Adrenal gland (tissue), 12 donors: ENCODE measurements around the gene FAM24A. TPM values are rescaled to one million over a fixed set of nuclear protein-coding genes. Genes with fewer than 3 reads are reported as not detected.

Source experiments
- DNase-seq, 7 donors: peaks; one replicate each; pipeline ENCODE4 v3.0.0-alpha.2; 2019 to 2020
- H3K27ac ChIP-seq, 5 donors: fragments of 200-600 bp; sonication (generic) in 4 of 5; 1 replicate in 3 of 5; 2 replicates in 2 of 5; pipeline versions ENCODE4 v1.5.1 to v1.8.0; 2016 to 2020; ENCODE audit warnings: mild to moderate bottlenecking in 1 of 5
- H3K27me3 ChIP-seq: fragments of 200-600 bp; 2 replicates; pipeline ENCODE4 v1.8.0; 2021
- H3K36me3 ChIP-seq, 2 donors: fragments of 200-600 bp; replicated peaks in 1 of 2; 1 replicate in 1 of 2; 2 replicates in 1 of 2; pipeline versions ENCODE4 v1.5.1 to v1.8.0; 2018 to 2022
- H3K4me1 ChIP-seq, 2 donors: fragments of 200-600 bp; replicated peaks in 1 of 2; 1 replicate in 1 of 2; 2 replicates in 1 of 2; pipeline versions ENCODE4 v1.5.1 to v1.8.0; 2018 to 2021
- H3K4me3 ChIP-seq, 4 donors: fragments of 200-600 bp; sonication (generic) in 3 of 4; one replicate each; pipeline ENCODE4 v1.5.1; 2016 to 2018
- H3K9me3 ChIP-seq, 3 donors: fragments of 200-600 bp; sonication (generic) in 1 of 3; replicated peaks in 1 of 3; 1 replicate in 2 of 3; 2 replicates in 1 of 3; pipeline versions ENCODE4 v1.5.1 to v1.8.0; 2016 to 2021
- POLR2A ChIP-seq, 2 donors: fragments of 450-650 bp; IDR thresholded peaks; one replicate each; pipeline ENCODE4 v1.6.1; 2017; ENCODE audit warnings: antibody characterized with exemption in 2 of 2, mild to moderate bottlenecking in 2 of 2, moderate library complexity in 1 of 2
- WGBS, 4 donors: extraction: QIAGEN DNeasy Blood & Tissue Kit in 2 of 4; methylation state at CpG; one replicate each; pipeline versions ENCODE4 v1.1.5 to v1.1.7; 2013 to 2017; 5-methylcytosine and 5-hydroxymethylcytosine counted together
- intact Hi-C, 2 donors: fragments of 100-400 bp; cut with DNase I; formaldehyde crosslinking; loops; one replicate each; pipeline versions ENCODE4 v1.14.1 to v1.15.0; 2022 to 2023
- polyA plus RNA-seq, 3 donors: library from polyadenylated mRNA; stranded (reverse); fragments of 200-250 nt in 2 of 3; fragments of 350-450 nt in 1 of 3; fragmentation: Illumina TruSeq in 1 of 3; extraction: RNeasy Lipid Tissue Mini Kit (QIAGEN cat#74804) in 1 of 3; gene quantifications; one replicate each; pipeline ENCODE4 v1.2.3, GENCODE V29; 2013 to 2014
- total RNA-seq, 9 donors: library from RNA; depleted of rRNA in 4 of 9; stranded (reverse); fragments of >200 nt in 4 of 9; fragments of 120-200 nt in 1 of 9; fragmentation: NEBNext Ultra II Directional in 1 of 9; extraction: Animal tissue kit (Norgen Biotek cat#: 25700) in 1 of 9; gene quantifications; one replicate each; pipeline versions ENCODE4 v1.1.0 to v1.2.4, GENCODE V29; 2013 to 2023
- TF ChIP-seq, protein P1 (sequence below), 6 experiments: fragments of 450-650 bp in 4 of 6; fragments of 200-600 bp in 2 of 6; sonication (generic) in 1 of 6; IDR thresholded peaks; 1 replicate in 5 of 6; 2 replicates in 1 of 6; pipeline versions ENCODE4 v1.5.1 to v1.8.0; 2016 to 2021; ENCODE audit warnings: antibody characterized with exemption in 6 of 6, mild to moderate bottlenecking in 2 of 6, moderate library complexity in 1 of 6
- donor health status: healthy with polysubstance abuse.
- donor health status: Bipolar disorder and iron deficiency.
- donor health status: DM: yes; HTN: yes; CAD: no.
- donor health status: DM: no; HTN: no; CAD: no.
- donor health status: DM: no; HTN: no; CAD: no.
- donor health status: DM: yes; HTN: yes; CAD: no.

FAM24A gene
- total and polyA plus RNA-seq, 12 donors: not detected

DNA sequence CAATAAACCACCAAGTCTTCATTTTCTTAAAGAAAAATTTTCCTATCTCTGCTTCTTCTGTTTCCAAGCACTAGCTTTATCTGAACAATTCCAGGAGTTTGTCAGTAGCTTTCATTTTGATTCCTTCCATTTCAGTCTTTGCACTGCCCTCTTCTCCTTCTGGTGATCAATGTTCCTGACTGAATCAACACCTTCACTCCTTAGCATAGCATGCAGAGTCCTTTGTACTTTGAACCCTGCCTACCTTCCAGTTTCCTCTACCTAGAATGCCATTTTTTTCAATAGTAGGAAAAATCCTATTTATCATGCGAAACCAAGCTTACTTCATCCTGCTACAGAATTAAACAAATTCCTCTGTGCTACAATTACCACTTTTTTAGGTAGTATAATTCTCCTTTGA lies 45.5 kb downstream of the FAM24A start:
- no peaks in the 10 kb centered on the region for H3K36me3 ChIP-seq
- H3K9me3 ChIP-seq: no peaks in the 10 kb centered on the region
- TF ChIP-seq POLR2A (IDR thresholded peaks at IDR 0.05): no peak
- TF ChIP-seq, protein P1, sequence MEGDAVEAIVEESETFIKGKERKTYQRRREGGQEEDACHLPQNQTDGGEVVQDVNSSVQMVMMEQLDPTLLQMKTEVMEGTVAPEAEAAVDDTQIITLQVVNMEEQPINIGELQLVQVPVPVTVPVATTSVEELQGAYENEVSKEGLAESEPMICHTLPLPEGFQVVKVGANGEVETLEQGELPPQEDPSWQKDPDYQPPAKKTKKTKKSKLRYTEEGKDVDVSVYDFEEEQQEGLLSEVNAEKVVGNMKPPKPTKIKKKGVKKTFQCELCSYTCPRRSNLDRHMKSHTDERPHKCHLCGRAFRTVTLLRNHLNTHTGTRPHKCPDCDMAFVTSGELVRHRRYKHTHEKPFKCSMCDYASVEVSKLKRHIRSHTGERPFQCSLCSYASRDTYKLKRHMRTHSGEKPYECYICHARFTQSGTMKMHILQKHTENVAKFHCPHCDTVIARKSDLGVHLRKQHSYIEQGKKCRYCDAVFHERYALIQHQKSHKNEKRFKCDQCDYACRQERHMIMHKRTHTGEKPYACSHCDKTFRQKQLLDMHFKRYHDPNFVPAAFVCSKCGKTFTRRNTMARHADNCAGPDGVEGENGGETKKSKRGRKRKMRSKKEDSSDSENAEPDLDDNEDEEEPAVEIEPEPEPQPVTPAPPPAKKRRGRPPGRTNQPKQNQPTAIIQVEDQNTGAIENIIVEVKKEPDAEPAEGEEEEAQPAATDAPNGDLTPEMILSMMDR (IDR thresholded peaks at IDR 0.05): no peak
- H3K27ac ChIP-seq: no peak overlapping the region
- DNase-seq: no peak
- intact Hi-C loops: no loop called here
- no peaks in the 10 kb centered on the region for H3K27me3 ChIP-seq
- WGBS, 4 donors: 96 to 100% (median 100%) methylated on average over 1 of the region's 1 CpG
- H3K4me1 ChIP-seq: peaks cover 0 to 18% of the 10 kb centered on the region in 2 donors
- H3K4me3 ChIP-seq: no peak overlapping the region

DNA sequence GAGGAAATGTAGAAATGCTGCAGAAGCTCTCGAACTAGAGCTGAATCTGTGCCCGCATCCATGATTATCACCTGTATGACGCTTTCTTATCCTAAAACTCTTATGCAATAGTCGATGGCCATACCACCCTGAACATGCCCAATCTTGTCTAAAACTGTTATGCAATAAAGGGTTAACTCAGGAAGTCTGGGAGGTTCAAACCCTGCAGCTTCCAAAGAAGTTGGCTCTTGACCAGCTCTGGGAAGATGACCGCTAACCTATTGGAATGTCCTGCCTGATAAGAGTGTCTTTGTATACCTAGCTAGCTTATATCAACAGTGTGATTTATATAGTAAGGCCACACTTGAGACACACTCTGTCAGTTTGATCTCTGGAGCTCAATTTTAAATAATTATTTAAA lies 47.1 kb downstream of the FAM24A start:
- DNase-seq: no peak
- no peak overlapping the region for H3K4me3 ChIP-seq
- no peaks in the 10 kb centered on the region for H3K27me3 ChIP-seq
- WGBS, 4 donors: 79 to 89% (median 84%) methylated on average over 5 of the region's 5 CpGs
- no peaks in the 10 kb centered on the region for H3K36me3 ChIP-seq
- peaks cover 0 to 14% of the 10 kb centered on the region in 2 donors for H3K4me1 ChIP-seq
- intact Hi-C loops: no loop called here
- H3K9me3 ChIP-seq: no peaks in the 10 kb centered on the region
- TF ChIP-seq POLR2A (IDR thresholded peaks at IDR 0.05): no peak
- TF ChIP-seq, protein P1 (IDR thresholded peaks at IDR 0.05): no peak
- no peak overlapping the region for H3K27ac ChIP-seq

DNA sequence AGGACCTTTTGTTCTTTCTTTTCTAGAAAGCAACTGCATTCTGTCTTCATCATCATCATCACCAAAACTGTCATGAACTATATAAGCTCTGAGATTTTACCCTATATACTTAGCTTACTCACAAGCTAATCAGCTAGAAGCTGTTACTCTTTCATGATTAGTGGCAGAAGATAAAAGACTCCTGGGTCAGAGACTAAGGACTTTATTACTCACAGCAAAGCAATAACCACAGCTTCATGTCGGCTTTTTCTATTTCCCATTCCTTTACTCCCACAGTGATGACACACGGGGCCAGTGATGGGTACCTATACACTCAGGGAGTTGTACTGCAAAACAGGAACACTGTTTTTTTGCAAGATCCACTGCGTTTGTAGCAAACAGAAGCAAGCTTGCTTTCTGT lies 52.0 kb downstream of the FAM24A start:
- Histone ChIP-seq H3K4me3 (no peak overlapping the region), H3K9me3 (no peaks in the 10 kb centered on the region), H3K4me1 (no peaks in the 10 kb centered on the region), H3K27ac (no peak overlapping the region), H3K27me3 (no peaks in the 10 kb centered on the region), H3K36me3 (no peaks in the 10 kb centered on the region)
- WGBS, 4 donors: 54 to 73% (median 70%) methylated on average over 3 of the region's 3 CpGs
- no peak for DNase-seq
- intact Hi-C loops: no loop called here
- no peak for TF ChIP-seq POLR2A (IDR thresholded peaks at IDR 0.05)
- TF ChIP-seq, protein P1 (IDR thresholded peaks at IDR 0.05): no peak

Other genes starting within 250 kb of the FAM24A start
- not detected for gene C10orf120, start 210.8 kb upstream of the FAM24A start, total RNA-seq
- gene C10orf120, start 210.8 kb upstream of the FAM24A start, polyA plus RNA-seq: not detected
- gene CUZD1, start 64.8 kb upstream of the FAM24A start, total RNA-seq: 1 to 10 TPM in 2 of 9 donors, under 1 TPM in 4, not detected in 3; 0.14 to 1.7 (median 0.51) TPM
- gene CUZD1, start 64.8 kb upstream of the FAM24A start, polyA plus RNA-seq: 1 to 10 TPM in 2 of 3 donors, under 1 TPM in 1; 0.26 to 2.2 (median 1.5) TPM
- 1 to 10 TPM in 6 of 9 donors, under 1 TPM in 2, not detected in 1; 0.77 to 4.1 (median 1.7) TPM for gene FAM24B, start 31.0 kb upstream of the FAM24A start, total RNA-seq
- 1 to 10 TPM; 2.0 to 4.0 (median 3.1) TPM for gene FAM24B, start 31.0 kb upstream of the FAM24A start, polyA plus RNA-seq
- 10 to 100 TPM in 2 of 9 donors, 1 to 10 TPM in 7; 3.8 to 14.3 (median 6.2) TPM for gene C10orf88, start 43.6 kb downstream of the FAM24A start, total RNA-seq
- 10 to 100 TPM in 1 of 3 donors, 1 to 10 TPM in 2; 5.0 to 10.7 (median 9.1) TPM for gene C10orf88, start 43.6 kb downstream of the FAM24A start, polyA plus RNA-seq
- 1 to 10 TPM; 2.1 to 9.0 (median 4.8) TPM for gene PSTK, start 69.8 kb downstream of the FAM24A start, total RNA-seq
- 1 to 10 TPM; 6.4 to 8.5 (median 7.1) TPM for gene PSTK, start 69.8 kb downstream of the FAM24A start, polyA plus RNA-seq
- 10 to 100 TPM in 5 of 9 donors, 1 to 10 TPM in 4; 3.3 to 20.0 (median 12.6) TPM for gene IKZF5, start 98.2 kb downstream of the FAM24A start, total RNA-seq
- gene IKZF5, start 98.2 kb downstream of the FAM24A start, polyA plus RNA-seq: 10 to 100 TPM in 2 of 3 donors, 1 to 10 TPM in 1; 7.6 to 13.3 (median 11.4) TPM
- gene ACADSB, start 98.4 kb downstream of the FAM24A start, total RNA-seq: 10 to 100 TPM; 21.2 to 94.7 (median 37.7) TPM
- 10 to 100 TPM in 1 of 3 donors, 1 to 10 TPM in 2; 8.3 to 79.4 (median 9.0) TPM for gene ACADSB, start 98.4 kb downstream of the FAM24A start, polyA plus RNA-seq
- 1 to 10 TPM in 1 of 9 donors, not detected in 8; 1.1 TPM for gene HMX3, start 225.4 kb downstream of the FAM24A start, total RNA-seq
- gene HMX3, start 225.4 kb downstream of the FAM24A start, polyA plus RNA-seq: not detected
- gene HMX2, start 237.5 kb downstream of the FAM24A start, total RNA-seq: not detected
- gene HMX2, start 237.5 kb downstream of the FAM24A start, polyA plus RNA-seq: not detected
- 100 to 1,000 TPM in 5 of 9 donors, 10 to 100 TPM in 4; 73.9 to 149 (median 126) TPM for gene BUB3, start 243.8 kb downstream of the FAM24A start, total RNA-seq
- 100 to 1,000 TPM in 1 of 3 donors, 10 to 100 TPM in 2; 23.8 to 167 (median 28.2) TPM for gene BUB3, start 243.8 kb downstream of the FAM24A start, polyA plus RNA-seq